Brain microvascular endothelial cell (primary cell): ENCODE results near the gene ZNF385D.

Experiments
- DNase-seq: peaks from one replicate; pipeline ENCODE4 v3.0.0-alpha.2; 2020
- H3K27ac ChIP-seq: fragments of 250-450 bp; sonication (Bioruptor Pico); 2 replicates; pipeline ENCODE4 v1.5.1; 2020; ENCODE audit warnings: mild to moderate bottlenecking, moderate library complexity
- H3K27me3 ChIP-seq: fragments of 250-450 bp; sonication (Bioruptor Pico); replicated peaks from 2 replicates; pipeline ENCODE4 v1.5.1; 2020; ENCODE audit warnings: mild to moderate bottlenecking
- H3K36me3 ChIP-seq: fragments of 250-450 bp; sonication (Bioruptor Pico); replicated peaks from 2 replicates; pipeline ENCODE4 v1.5.1; 2020; ENCODE audit warnings: mild to moderate bottlenecking
- H3K4me3 ChIP-seq: 2 replicates; pipeline ENCODE4 v1.5.1; 2011; ENCODE audit warnings: low read depth, mild to moderate bottlenecking, control low read depth, low read length, moderate library complexity
- CTCF ChIP-seq: IDR thresholded peaks from 2 replicates; pipeline ENCODE4 v1.5.1; 2011; ENCODE audit warnings: low read depth, mild to moderate bottlenecking, moderate library complexity, low read length, control low read depth, inconsistent platforms; ENCODE audit errors: missing control alignments
- in situ Hi-C: cut with HindIII; loops from 2 replicates; pipeline ENCODE4 v1.10.0; 2017; ENCODE audit warnings: low sequenced_read_pairs, low pct_ligation_motif_present

ZNF385D gene

GRCh38 chr3:21618695-21619094 lies 132.3 kb downstream of the ZNF385D start:
- Histone ChIP-seq H3K27me3 (no peaks in the 10 kb centered on the region), H3K27ac (no peak overlapping the region), H3K4me3 (no peak overlapping the region), H3K36me3 (no peaks in the 10 kb centered on the region)
- in situ Hi-C loops: no loop called here
- DNase-seq: no peak
- no peak for TF ChIP-seq CTCF

- no peak overlapping the region for H3K27ac ChIP-seq
- in situ Hi-C loops: no loop called here
- no peak overlapping the region for H3K4me3 ChIP-seq
- H3K36me3 ChIP-seq: no peaks in the 10 kb centered on the region
- DNase-seq: no peak
- H3K27me3 ChIP-seq: no peaks in the 10 kb centered on the region
- TF ChIP-seq CTCF: no peak
These were observed 137.5 kb downstream of the ZNF385D start for GRCh38 chr3:21613372-21614070.

- no peaks in the 10 kb centered on the region for H3K36me3 ChIP-seq
- H3K27ac ChIP-seq: no peak overlapping the region
- no peaks in the 10 kb centered on the region for H3K27me3 ChIP-seq
- no peak overlapping the region for H3K4me3 ChIP-seq
- no peak for TF ChIP-seq CTCF
- DNase-seq: no peak
- in situ Hi-C loops: no loop called here
These were observed 149.8 kb downstream of the ZNF385D start for GRCh38 chr3:21601178-21601577.

- no peak for DNase-seq
- Histone ChIP-seq H3K27me3 (no peaks in the 10 kb centered on the region), H3K27ac (no peak overlapping the region), H3K4me3 (no peak overlapping the region), H3K36me3 (no peaks in the 10 kb centered on the region)
- in situ Hi-C loops: no loop called here
- TF ChIP-seq CTCF: no peak
These were observed 151.1 kb downstream of the ZNF385D start for GRCh38 chr3:21599890-21600289.

GRCh38 chr3:21592828-21593227 lies 158.2 kb downstream of the ZNF385D start:
- TF ChIP-seq CTCF: no peak
- in situ Hi-C loops: no loop called here
- H3K27ac ChIP-seq: no peak overlapping the region
- H3K27me3 ChIP-seq: no peaks in the 10 kb centered on the region
- H3K36me3 ChIP-seq: no peaks in the 10 kb centered on the region
- DNase-seq: no peak
- no peak overlapping the region for H3K4me3 ChIP-seq

GRCh38 chr3:21587894-21588293 lies 163.1 kb downstream of the ZNF385D start:
- no peak for DNase-seq
- no peaks in the 10 kb centered on the region for H3K27me3 ChIP-seq
- TF ChIP-seq CTCF: no peak
- H3K27ac ChIP-seq: no peak overlapping the region
- H3K36me3 ChIP-seq: no peaks in the 10 kb centered on the region
- H3K4me3 ChIP-seq: no peak overlapping the region
- in situ Hi-C loops: no loop called here
